OCI-LY7 (cell line): ENCODE data around the gene WDR90. TPM values are rescaled to one million over a fixed set of nuclear protein-coding genes. Genes with fewer than 3 reads are reported as not detected.
A peak's percentile ranks its signal among the peaks of the same experiment; 100 is the strongest.

Experiments
- BruUV-seq: library from RNA; stranded (reverse); fragments of 400-500 nt; replicated peaks from 2 replicates; lab custom pipeline; 2021; lab: Mats Ljungman, UMichigan
- CTCF ChIA-PET: fragments of 300-600 bp; sonication (Branson Sonifier 250); formaldehyde crosslinking; loops from one replicate; lab custom pipeline; 2022; ENCODE audit warnings: antibody characterized with exemption; ENCODE audit not compliant: unreplicated experiment; lab: Charles Lee
- POLR2A ChIA-PET: fragments of 300-600 bp; sonication (Branson Sonifier 250); formaldehyde crosslinking; loops from one replicate; lab custom pipeline; 2022; ENCODE audit warnings: antibody characterized with exemption; lab: Charles Lee
- DNase-seq: peaks from one replicate; pipeline ENCODE4 v3.0.0-alpha.2; 2015; ENCODE audit warnings: low spot score
- H2AFZ ChIP-seq: fragments of 200-600 bp; sonication (generic), shearing (Covaris generic); 2 replicates; pipeline ENCODE4 v1.6.1; 2014; ENCODE audit warnings: mild to moderate bottlenecking, antibody characterized with exemption, low read length, moderate library complexity
- H3K27ac ChIP-seq: fragments of 200-600 bp; sonication (generic); 2 replicates; pipeline ENCODE4 v1.5.1; 2014; ENCODE audit warnings: mixed run types, low read depth, mild to moderate bottlenecking, moderate library complexity, low read length, inconsistent platforms; ENCODE audit not compliant: poor library complexity, severe bottlenecking
- H3K36me3 ChIP-seq: fragments of 200-600 bp; sonication (generic); 2 replicates; pipeline ENCODE4 v1.6.1; 2014; ENCODE audit warnings: mild to moderate bottlenecking, antibody characterized with exemption, low read length, moderate library complexity, mixed read lengths; ENCODE audit not compliant: insufficient read depth
- H3K4me1 ChIP-seq: fragments of 200-600 bp; sonication (generic); 2 replicates; pipeline ENCODE4 v1.5.1; 2014; ENCODE audit warnings: mild to moderate bottlenecking, low read length; ENCODE audit not compliant: insufficient read depth, poor library complexity, severe bottlenecking
- H3K4me2 ChIP-seq: fragments of 200-600 bp; sonication (generic); 2 replicates; pipeline ENCODE4 v1.6.1; 2014; ENCODE audit warnings: mild to moderate bottlenecking, low read length
- H3K4me3 ChIP-seq: fragments of 200-600 bp; sonication (generic); 2 replicates; pipeline ENCODE4 v1.5.1; 2014; ENCODE audit warnings: mild to moderate bottlenecking, low read depth, low read length; ENCODE audit not compliant: poor library complexity, severe bottlenecking
- H3K79me2 ChIP-seq: fragments of 200-600 bp; sonication (generic); 2 replicates; pipeline ENCODE4 v1.6.1; 2016; ENCODE audit warnings: low read depth, mild to moderate bottlenecking, low read length, moderate library complexity, mixed read lengths; ENCODE audit not compliant: insufficient read depth
- H3K9me2 ChIP-seq: fragments of 200-600 bp; sonication (generic); 2 replicates; pipeline ENCODE4 v1.6.1; 2016; ENCODE audit warnings: mild to moderate bottlenecking, low read length, mixed read lengths; ENCODE audit not compliant: insufficient read depth
- H3K9me3 ChIP-seq: fragments of 200-600 bp; sonication (generic); 2 replicates; pipeline ENCODE4 v1.6.1; 2014; ENCODE audit warnings: mild to moderate bottlenecking, mixed run types, low read length, mixed read lengths
- H4K20me1 ChIP-seq: fragments of 200-600 bp; sonication (generic); 2 replicates; pipeline ENCODE4 v1.6.1; 2014; ENCODE audit warnings: mild to moderate bottlenecking, antibody characterized with exemption, low read length, moderate library complexity, mixed read lengths; ENCODE audit not compliant: insufficient read depth
- CTCF ChIP-seq: fragments of 200-600 bp; sonication (generic); conservative IDR thresholded peaks from 2 replicates; pipeline ENCODE4 v1.5.1; 2014; ENCODE audit warnings: mild to moderate bottlenecking, antibody characterized with exemption, low read length, moderate library complexity, mixed read lengths
- EZH2phosphoT487 ChIP-seq: fragments of 200-600 bp; sonication (generic); IDR thresholded peaks from 2 replicates; pipeline ENCODE4 v1.6.1; 2018; ENCODE audit warnings: low read depth, borderline replicate concordance, mild to moderate bottlenecking, mixed run types, antibody characterized with exemption, low read length, moderate library complexity, mixed read lengths
- intact Hi-C: fragments of 100-400 bp; cut with micrococcal nuclease; formaldehyde crosslinking; loops from one replicate; pipeline ENCODE4 v1.10.0; 2022; ENCODE audit not compliant: unreplicated experiment
- total RNA-seq, 2 experiments: library from RNA; depleted of rRNA in 1 of 2; stranded (reverse); fragments of >200 nt in 1 of 2; shearing (Covaris generic) in 1 of 2; gene quantifications; 2 replicates each; pipeline ENCODE4 v1.2.3, GENCODE V29; 2014 to 2022

Gene WDR90
- total RNA-seq, 2 experiments from 2014 or later: 110 to 153 TPM

- ChIA-PET CTCF (no interaction called here), POLR2A (no interaction called here)
- H3K9me2 ChIP-seq: no peaks in the 10 kb centered on the region
- no peak overlapping the region for H3K4me3 ChIP-seq
- no peak overlapping the region for H3K27ac ChIP-seq
- no peak for TF ChIP-seq EZH2phosphoT487
- TF ChIP-seq CTCF: peak; percentile 54; the same call in 1 of the 2 replicates
- 0 out of 2 replicates have a peak, but pooled peaks cover 5% of the 10 kb centered on the region for H4K20me1 ChIP-seq
- DNase-seq: no peak
- peaks cover 46% of the 10 kb centered on the region for H3K36me3 ChIP-seq
- no peak overlapping the region for H2AFZ ChIP-seq
- H3K4me1 ChIP-seq: peaks cover 40% of the 10 kb centered on the region
- H3K9me3 ChIP-seq: no peaks in the 10 kb centered on the region
- H3K79me2 ChIP-seq: peaks cover 29% of the 10 kb centered on the region; the same call in 1 of the 2 replicates
- H3K4me2 ChIP-seq: no peak overlapping the region
- BruUV-seq: no TSS peak
- intact Hi-C loops: no loop called here
Measured at GRCh38 chr16:685967-686366, 36.8 kb downstream of the WDR90 start.

GRCh38 chr16:686459-687260 lies 37.5 kb downstream of the WDR90 start:
- DNase-seq: no peak
- H3K4me2 ChIP-seq: no peak overlapping the region
- no peaks in the 10 kb centered on the region for H3K9me2 ChIP-seq
- peaks cover 33% of the 10 kb centered on the region for H3K4me1 ChIP-seq
- no peak overlapping the region for H2AFZ ChIP-seq
- H4K20me1 ChIP-seq: no peaks in the 10 kb centered on the region
- peaks cover 22% of the 10 kb centered on the region; the same call in 1 of the 2 replicates for H3K79me2 ChIP-seq
- intact Hi-C loops: no loop called here
- H3K4me3 ChIP-seq: no peak overlapping the region
- BruUV-seq: no TSS peak
- TF ChIP-seq EZH2phosphoT487 (no peak), CTCF (no peak)
- peaks cover 40% of the 10 kb centered on the region for H3K36me3 ChIP-seq
- ChIA-PET POLR2A (no interaction called here), CTCF (no interaction called here)
- H3K9me3 ChIP-seq: no peaks in the 10 kb centered on the region
- H3K27ac ChIP-seq: no peak overlapping the region

GRCh38 chr16:687499-687898 lies 38.3 kb downstream of the WDR90 start:
- Histone ChIP-seq H3K27ac (no peak overlapping the region), H3K4me2 (no peak overlapping the region), H3K36me3 (peaks cover 32% of the 10 kb centered on the region), H3K9me2 (no peaks in the 10 kb centered on the region), H2AFZ (no peak overlapping the region), H3K4me3 (no peak overlapping the region), H3K4me1 (peaks cover 31% of the 10 kb centered on the region), H4K20me1 (no peaks in the 10 kb centered on the region), H3K79me2 (peaks cover 17% of the 10 kb centered on the region; the same call in 1 of the 2 replicates), H3K9me3 (no peaks in the 10 kb centered on the region)
- ChIA-PET CTCF (no interaction called here), POLR2A (no interaction called here)
- intact Hi-C loops: no loop called here
- no TSS peak for BruUV-seq
- DNase-seq: no peak
- TF ChIP-seq CTCF (no peak), EZH2phosphoT487 (no peak)
